Bronchial epithelial cell (primary cell): Measurements from ENCODE around the gene C14orf180. TPM values are rescaled to one million over a fixed set of nuclear protein-coding genes. Genes with fewer than 3 reads are reported as not detected.

Source experiments
- DNase-seq: peaks from one replicate; pipeline ENCODE4 v3.0.0-alpha.2; 2010; ENCODE audit warnings: low read depth
- FAIRE-seq: peaks from 2 replicates; lab custom pipeline; 2011; peaks lifted over from hg19 to GRCh38; lab: Jason Lieb, UNC
- H3K27me3 ChIP-seq: 2 replicates; pipeline ENCODE4 v1.5.1; 2011; ENCODE audit warnings: low read length; ENCODE audit not compliant: control insufficient read depth, insufficient read depth
- H3K36me3 ChIP-seq: 2 replicates; pipeline ENCODE4 v1.5.1; 2011; ENCODE audit warnings: low read length; ENCODE audit not compliant: control insufficient read depth, insufficient read depth
- H3K4me3 ChIP-seq: 2 replicates; pipeline ENCODE4 v1.5.1; 2011; ENCODE audit warnings: mild to moderate bottlenecking, low read depth, low read length, control low read depth
- CTCF ChIP-seq: IDR thresholded peaks from 2 replicates; pipeline ENCODE4 v1.5.1; 2011; ENCODE audit warnings: mild to moderate bottlenecking, moderate library complexity, low read length, control low read depth, inconsistent platforms; ENCODE audit not compliant: insufficient read depth, severe bottlenecking
- total RNA-seq: library from RNA; depleted of rRNA; stranded (reverse); fragments of >200 nt; gene quantifications from 2 replicates; pipeline ENCODE4 v1.2.1, GENCODE V29; 2014

Gene C14orf180
- total RNA-seq, 1 donor from 2014 or later: not detected

GRCh38 chr14:104548802-104549535, 30.6 kb upstream of the C14orf180 start:
- Histone ChIP-seq H3K27me3 (no peaks in the 10 kb centered on the region), H3K4me3 (no peak overlapping the region), H3K36me3 (no peaks in the 10 kb centered on the region)
- FAIRE-seq (no peak), DNase-seq (no peak)
- TF ChIP-seq CTCF: no peak

DNA sequence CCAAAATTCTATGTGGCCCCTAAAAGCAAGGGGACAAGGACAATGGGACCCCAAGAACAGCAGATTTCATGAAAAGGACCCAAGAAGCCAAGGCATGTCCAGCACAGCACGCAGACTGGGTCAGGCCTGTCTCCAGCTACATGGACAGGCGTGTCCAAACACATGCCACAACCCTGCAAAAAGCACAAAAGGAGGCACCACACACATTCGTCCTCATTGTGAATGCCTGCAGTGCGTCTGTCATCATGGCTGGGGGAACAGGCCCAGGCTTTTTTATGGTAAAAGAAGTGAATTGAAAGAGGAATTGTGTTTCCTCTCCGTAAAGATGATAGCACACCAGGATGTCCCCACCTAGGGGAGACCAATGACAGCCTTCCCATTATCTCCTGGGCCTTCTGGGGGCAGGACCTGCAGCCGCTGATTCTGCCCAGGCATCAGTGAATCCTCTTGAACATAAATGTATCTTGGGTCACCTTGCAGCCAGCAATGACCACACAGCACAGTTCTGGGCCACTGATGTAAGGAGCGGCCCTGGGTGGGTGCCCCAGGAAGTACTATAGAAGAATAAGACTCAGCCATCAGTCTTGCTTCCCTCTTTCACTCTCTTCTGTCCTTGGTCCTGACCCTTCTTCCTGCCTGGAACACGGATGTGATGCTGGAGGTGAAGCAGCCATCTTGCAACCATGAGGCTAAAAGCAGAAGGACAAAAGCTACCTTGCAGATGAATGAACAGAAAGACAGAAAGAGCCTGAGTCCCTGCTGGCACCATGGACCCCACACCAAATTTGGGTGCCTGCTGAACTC, 29.8 kb upstream of the C14orf180 start:
- no peak for TF ChIP-seq CTCF
- Histone ChIP-seq H3K36me3 (no peaks in the 10 kb centered on the region), H3K4me3 (no peak overlapping the region), H3K27me3 (no peaks in the 10 kb centered on the region)
- FAIRE-seq (no peak), DNase-seq (no peak)

- FAIRE-seq: no peak
- no peaks in the 10 kb centered on the region for H3K36me3 ChIP-seq
Observed at GRCh38 chr14:104550340-104550860, 29.2 kb upstream of the C14orf180 start.

DNA sequence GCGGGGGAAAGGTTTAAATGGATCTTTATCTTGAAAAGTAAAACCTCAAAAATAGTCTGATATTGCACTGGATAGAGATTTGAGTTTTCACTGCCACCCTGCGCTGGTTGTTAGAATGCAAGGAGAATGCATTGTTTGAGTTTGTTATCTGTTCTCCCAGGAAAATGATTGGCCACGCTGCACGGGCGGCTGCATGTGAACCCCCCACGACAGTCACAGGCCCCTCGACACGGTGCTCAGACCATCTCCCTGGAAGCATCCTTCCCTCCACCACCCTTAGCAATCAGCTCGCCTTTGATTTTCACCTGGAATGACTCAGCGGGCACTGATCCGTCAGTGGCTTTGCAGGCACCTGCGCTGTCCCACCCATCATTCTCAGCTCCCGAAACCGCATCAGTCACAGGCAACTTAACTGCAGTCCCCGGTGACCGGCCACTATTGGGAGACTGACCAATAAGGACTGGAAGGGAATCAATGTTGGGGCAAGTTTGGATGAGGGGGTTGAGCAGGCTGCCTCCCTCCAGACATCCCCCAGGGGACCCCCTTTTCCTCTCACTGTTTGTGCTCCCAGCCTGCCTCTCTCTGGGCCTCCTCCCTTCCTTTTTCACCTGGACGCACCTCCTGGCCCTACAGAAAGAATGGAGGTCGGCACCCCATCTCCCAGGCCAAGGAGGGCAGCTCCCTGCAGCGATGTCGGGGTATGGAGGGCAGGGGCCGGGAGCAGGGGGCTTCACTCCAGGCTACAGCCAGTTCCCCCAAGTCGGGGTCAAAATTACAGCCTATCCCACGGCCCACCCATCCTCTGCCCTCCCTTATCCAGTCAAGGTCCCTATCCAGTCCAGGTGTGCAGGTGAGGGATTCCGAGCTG, 28.5 kb upstream of the C14orf180 start:
- Histone ChIP-seq H3K36me3 (no peaks in the 10 kb centered on the region), H3K4me3 (no peak overlapping the region), H3K27me3 (no peaks in the 10 kb centered on the region)
- FAIRE-seq: no peak
- DNase-seq: no peak
- no peak for TF ChIP-seq CTCF

More at GRCh38 chr14:104550340-104550860, 29.2 kb upstream of the C14orf180 start:
- H3K4me3 ChIP-seq: no peak overlapping the region
- TF ChIP-seq CTCF: no peak
- no peaks in the 10 kb centered on the region for H3K27me3 ChIP-seq
- no peak for DNase-seq

DNA sequence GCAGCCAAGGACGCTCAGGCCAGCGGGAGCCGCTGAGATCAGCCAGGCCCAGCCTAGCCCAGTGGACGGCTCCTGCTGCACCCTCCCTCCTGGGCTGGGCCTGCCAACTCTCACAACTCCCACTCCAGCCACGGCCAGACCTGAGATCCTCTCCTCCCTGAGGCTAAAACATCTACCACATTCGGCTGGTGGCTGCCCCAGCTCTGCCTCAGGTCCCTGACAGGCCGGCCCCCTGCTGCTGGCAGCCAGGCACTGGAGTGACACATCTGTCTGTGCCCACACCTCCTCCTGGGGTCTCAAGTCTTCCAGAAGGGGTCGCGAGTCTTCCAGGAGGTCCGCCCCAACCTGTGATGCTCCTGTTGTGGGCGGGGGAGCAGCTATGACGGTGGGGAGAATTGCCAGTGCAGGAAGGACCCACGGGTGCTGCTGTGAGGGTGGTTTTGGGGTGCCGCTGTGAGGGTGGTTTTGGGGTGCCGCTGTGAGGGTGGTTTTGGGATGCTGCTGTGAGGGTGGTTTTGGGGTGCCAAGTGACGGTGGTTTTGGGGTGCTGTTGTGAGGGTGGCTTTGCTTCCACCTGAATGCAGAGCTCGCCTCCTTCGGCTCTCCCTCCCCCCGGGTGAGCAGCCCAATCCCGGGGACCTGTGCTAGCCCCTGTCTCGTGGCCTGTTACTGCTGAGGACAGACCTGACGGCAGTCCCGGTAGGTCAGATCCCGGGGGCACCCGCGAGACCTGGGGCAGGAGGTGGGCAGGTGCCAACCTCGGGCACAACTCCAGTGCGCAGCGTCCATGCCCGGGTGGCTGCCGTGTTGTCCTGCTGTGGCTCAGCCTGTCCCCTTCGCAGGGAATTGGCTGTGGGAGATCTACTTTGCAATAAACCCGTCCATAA, 27.5 kb upstream of the C14orf180 start:
- no peaks in the 10 kb centered on the region for H3K27me3 ChIP-seq
- no peaks in the 10 kb centered on the region for H3K36me3 ChIP-seq
- TF ChIP-seq CTCF: no peak
- no peak for FAIRE-seq
- no peak overlapping the region for H3K4me3 ChIP-seq
- DNase-seq: no peak
